NCI-H2171 (cell line): ENCODE results near the gene INPP5A.
"Not testable (repeated sequence)": the region's sequence is repeated elsewhere in the genome, so short reads cannot be mapped to it uniquely, and the experiment has no call there.

ENCODE experiments used
- DNase-seq: peaks from one replicate; lab custom pipeline; 2025; lab: John Stamatoyannopoulos, UW

Gene INPP5A

GRCh38 chr10:132763545-132763944 lies 226.0 kb downstream of the INPP5A start:
- DNase-seq, result no peak

- no peak for DNase-seq
Observed at GRCh38 chr10:132764108-132764507, 226.5 kb downstream of the INPP5A start.

GRCh38 chr10:132765435-132765834 lies 227.8 kb downstream of the INPP5A start:
- peak; percentile 36 for DNase-seq

GRCh38 chr10:132766291-132766690 lies 228.7 kb downstream of the INPP5A start:
- DNase-seq, result no peak

- no peak for DNase-seq
Observed at GRCh38 chr10:132768346-132769248, 231.0 kb downstream of the INPP5A start.

GRCh38 chr10:132770061-132771021 lies 232.8 kb downstream of the INPP5A start:
- DNase-seq, result no peak

GRCh38 chr10:132772816-132773215 lies 235.2 kb downstream of the INPP5A start:
- DNase-seq, result not testable (repeated sequence)

GRCh38 chr10:132774181-132774901 lies 236.8 kb downstream of the INPP5A start:
- no peak for DNase-seq

GRCh38 chr10:132774902-132775863 lies 237.6 kb downstream of the INPP5A start:
- DNase-seq, result no peak

- no peak for DNase-seq
Observed at GRCh38 chr10:132776186-132776585, 238.6 kb downstream of the INPP5A start.

GRCh38 chr10:132776821-132777220 lies 239.2 kb downstream of the INPP5A start:
- DNase-seq, result no peak

GRCh38 chr10:132777441-132777840 lies 239.9 kb downstream of the INPP5A start:
- DNase-seq, result no peak

GRCh38 chr10:132779549-132780294 lies 242.1 kb downstream of the INPP5A start:
- no peak for DNase-seq

- no peak for DNase-seq
Observed at GRCh38 chr10:132780356-132780755, 242.8 kb downstream of the INPP5A start.

- DNase-seq, result no peak
Observed at GRCh38 chr10:132781556-132781955, 244.0 kb downstream of the INPP5A start.

- no peak for DNase-seq
Observed at GRCh38 chr10:132783165-132783939, 245.8 kb downstream of the INPP5A start.

GRCh38 chr10:132783940-132784865 lies 246.6 kb downstream of the INPP5A start:
- DNase-seq, result no peak
